SK-N-MC (cell line): Measurements from ENCODE around the gene MTERF4.

Source experiments
- EZH2 ChIP-seq: fragments of 200-600 bp; sonication (generic); IDR thresholded peaks from one replicate; pipeline ENCODE4 v1.6.1; 2017; ENCODE audit warnings: antibody characterized with exemption
- FOXP2 ChIP-seq: optimal IDR thresholded peaks from 2 replicates; pipeline ENCODE3; 2011; ENCODE audit warnings: mild to moderate bottlenecking, moderate library complexity; ENCODE audit not compliant: insufficient read depth; ENCODE audit errors: extremely low read length, control extremely low read depth
- POLR2AphosphoS5 ChIP-seq: IDR thresholded peaks from 2 replicates; pipeline ENCODE4 v1.6.1; 2012; ENCODE audit warnings: mild to moderate bottlenecking, low read depth, low read length, borderline replicate concordance

DNA sequence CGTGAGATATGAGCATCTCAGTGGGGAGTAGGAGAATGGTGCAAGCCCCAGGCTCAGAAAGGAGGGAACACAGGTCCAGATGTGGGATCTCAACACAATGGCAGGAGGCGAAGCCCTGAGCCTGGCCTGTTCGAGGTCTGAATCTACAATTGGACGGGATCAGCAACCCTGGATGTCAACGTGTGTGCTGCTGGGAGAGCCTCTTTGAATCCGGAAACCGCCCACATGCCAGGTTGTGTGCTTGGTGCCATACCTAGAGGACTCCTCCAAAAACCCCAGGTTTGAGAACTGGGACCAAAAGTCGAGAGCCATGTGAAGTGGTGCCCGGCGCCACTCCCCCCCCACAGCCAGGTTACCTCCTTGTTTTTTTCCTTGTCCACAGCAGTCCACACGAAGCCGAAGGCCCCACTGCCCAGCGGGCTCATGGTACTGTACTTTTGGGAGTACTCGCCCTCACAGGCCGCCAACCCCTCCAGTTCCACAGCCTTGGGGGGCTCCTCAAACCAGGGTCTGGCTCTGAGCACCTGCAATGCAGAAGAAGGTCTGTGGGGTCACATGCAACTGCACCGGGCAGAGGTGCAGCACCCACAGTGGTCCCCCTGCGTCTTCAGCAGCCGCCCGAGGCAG lies 20.4 kb upstream of the MTERF4 start:
- TF ChIP-seq POLR2AphosphoS5 (no peak), EZH2 (no peak), FOXP2 (no peak)
